Measurements from ENCODE around the gene NIM1K.

NIM1K gene

DNA sequence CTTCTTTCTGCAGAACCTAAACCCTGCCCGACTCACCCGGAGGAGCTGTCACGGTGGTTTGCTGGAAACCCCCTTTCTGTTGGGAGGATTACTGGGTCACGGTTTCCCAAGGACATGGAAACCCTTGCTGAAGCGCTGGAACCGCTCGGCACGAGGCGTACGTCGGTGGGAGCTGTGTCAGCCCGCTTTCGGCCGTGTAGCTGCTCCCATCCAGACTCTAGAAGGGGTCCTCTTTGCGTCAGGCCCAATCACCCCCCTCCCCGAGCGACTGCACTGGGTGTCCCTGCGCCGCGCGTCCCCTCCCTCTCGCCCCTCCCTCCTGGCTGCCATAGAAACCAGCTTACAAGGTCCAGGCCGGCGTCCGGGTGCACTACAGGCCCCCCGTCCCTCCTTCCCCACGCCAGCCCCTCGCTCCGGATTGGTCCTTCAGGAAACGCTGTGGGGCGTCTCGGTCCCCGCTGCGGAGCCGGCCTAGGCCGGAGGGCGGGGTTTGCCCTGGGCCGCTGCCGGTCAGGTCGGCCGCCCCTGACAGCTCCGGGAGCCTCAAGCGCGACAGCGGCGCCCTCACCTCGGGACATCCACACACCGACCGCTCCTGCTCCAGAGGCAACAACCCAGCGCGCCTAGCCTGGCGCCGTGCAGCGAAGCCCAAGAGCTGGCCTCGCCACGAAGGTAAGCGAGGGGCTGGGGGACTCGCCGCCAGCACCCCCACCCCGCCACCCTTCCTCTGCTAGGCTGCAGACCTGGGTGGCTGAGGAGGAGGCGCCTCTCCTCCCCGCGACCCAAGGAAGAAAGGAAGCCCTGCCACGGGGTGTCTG, at the start of gene NIM1K:
Gene NIM1K (plus strand): TSS at position 486 of the 818 bp plus-strand sequence. CDS start 53,551 bp downstream, outside the sequence.
- TF ChIP-seq, protein P1, sequence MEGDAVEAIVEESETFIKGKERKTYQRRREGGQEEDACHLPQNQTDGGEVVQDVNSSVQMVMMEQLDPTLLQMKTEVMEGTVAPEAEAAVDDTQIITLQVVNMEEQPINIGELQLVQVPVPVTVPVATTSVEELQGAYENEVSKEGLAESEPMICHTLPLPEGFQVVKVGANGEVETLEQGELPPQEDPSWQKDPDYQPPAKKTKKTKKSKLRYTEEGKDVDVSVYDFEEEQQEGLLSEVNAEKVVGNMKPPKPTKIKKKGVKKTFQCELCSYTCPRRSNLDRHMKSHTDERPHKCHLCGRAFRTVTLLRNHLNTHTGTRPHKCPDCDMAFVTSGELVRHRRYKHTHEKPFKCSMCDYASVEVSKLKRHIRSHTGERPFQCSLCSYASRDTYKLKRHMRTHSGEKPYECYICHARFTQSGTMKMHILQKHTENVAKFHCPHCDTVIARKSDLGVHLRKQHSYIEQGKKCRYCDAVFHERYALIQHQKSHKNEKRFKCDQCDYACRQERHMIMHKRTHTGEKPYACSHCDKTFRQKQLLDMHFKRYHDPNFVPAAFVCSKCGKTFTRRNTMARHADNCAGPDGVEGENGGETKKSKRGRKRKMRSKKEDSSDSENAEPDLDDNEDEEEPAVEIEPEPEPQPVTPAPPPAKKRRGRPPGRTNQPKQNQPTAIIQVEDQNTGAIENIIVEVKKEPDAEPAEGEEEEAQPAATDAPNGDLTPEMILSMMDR (IDR thresholded peaks at IDR 0.05; ENCODE audit: borderline replicate concordance, insufficient read depth, low read depth, low read length): no peak
- H3K4me3 ChIP-seq (ENCODE audit: low read depth, low read length): peak within 1 kb of the TSS; percentile 54

DNA sequence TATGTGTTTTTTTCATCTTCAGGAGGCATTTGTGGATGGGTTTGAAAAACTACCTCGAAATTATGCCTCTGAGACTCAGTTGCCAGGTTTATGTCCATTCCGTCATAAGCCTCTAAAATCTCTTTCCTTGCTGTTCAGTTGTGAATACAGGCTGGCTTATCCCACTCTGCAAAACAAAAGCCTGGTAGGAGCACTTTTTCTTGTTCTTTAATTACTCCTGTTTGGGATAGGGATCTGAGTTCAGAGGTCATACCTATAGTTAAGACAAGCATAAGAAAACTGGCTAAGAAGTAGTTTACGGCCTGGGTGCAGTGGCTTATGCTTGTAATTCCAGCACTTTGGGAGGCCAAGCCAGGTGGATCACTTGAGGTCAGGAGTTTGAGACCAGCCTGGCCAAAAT, 47.0 kb upstream of the NIM1K start:
- TF ChIP-seq, protein P1 (IDR thresholded peaks at IDR 0.05; ENCODE audit: borderline replicate concordance, insufficient read depth, low read depth, low read length): no peak
- no peak overlapping the region for H3K4me3 ChIP-seq (ENCODE audit: low read depth, low read length)

DNA sequence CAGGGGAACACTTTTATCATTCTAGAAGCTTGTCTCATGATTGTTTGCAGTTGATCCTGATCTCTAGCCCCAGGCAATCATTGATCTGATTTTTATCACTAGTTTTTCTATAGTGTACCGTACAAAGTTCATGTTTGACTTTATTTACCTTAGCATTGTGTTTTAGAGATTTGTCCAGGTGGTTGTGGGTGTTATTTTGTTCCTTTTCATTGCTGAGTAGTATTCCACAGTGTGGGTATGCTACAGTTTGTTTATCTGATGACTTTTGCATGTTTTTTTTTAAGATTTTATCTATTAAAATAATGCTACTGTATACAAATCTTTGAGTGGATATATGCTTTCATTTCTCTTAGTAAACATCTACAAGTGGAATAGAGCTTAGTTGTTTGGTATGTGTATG, 45.1 kb upstream of the NIM1K start:
- H3K4me3 ChIP-seq (ENCODE audit: low read depth, low read length): no peak overlapping the region
- TF ChIP-seq, protein P1 (IDR thresholded peaks at IDR 0.05; ENCODE audit: borderline replicate concordance, insufficient read depth, low read depth, low read length): no peak

DNA sequence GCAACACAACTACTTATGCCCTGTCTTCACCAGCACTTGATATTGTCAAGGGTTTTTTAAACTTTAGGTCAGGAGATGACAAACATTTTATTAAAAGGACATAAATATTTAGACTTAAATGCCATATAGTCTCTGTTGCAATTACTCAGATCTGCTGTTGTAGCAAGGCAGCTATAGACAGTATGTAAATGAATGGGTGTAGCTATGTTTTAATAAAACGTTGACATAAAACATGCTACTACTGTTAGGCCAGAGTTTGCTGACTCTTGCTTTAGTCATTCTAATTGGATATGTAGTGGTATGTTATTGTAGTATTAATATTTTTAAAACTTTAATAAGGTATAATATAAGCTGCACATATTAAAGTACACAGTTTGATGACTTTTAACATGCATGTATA, 43.6 kb upstream of the NIM1K start:
- H3K4me3 ChIP-seq (ENCODE audit: low read depth, low read length): no peak overlapping the region
- TF ChIP-seq, protein P1 (IDR thresholded peaks at IDR 0.05; ENCODE audit: borderline replicate concordance, insufficient read depth, low read depth, low read length): no peak

DNA sequence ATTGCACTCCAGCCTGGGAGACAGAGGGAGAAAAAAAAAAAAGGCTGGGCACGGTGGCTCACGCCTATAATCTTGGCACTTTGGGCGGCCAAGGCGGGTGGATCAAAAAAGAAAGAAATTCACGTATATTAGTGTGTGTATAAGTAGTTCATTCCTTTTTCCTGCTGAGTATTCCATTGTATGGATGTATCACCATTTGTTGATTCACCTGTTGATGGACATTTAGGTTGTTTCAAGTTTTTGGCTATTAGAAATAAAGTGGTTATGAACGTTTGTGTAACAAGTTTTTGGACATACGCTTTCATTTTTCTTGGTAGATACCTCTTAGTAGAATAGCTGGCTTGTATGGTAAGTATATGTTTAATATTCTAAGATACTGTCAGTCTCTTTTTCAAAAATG, 42.8 kb upstream of the NIM1K start:
- no peak overlapping the region for H3K4me3 ChIP-seq (ENCODE audit: low read depth, low read length)
- TF ChIP-seq, protein P1 (IDR thresholded peaks at IDR 0.05; ENCODE audit: borderline replicate concordance, insufficient read depth, low read depth, low read length): no peak

DNA sequence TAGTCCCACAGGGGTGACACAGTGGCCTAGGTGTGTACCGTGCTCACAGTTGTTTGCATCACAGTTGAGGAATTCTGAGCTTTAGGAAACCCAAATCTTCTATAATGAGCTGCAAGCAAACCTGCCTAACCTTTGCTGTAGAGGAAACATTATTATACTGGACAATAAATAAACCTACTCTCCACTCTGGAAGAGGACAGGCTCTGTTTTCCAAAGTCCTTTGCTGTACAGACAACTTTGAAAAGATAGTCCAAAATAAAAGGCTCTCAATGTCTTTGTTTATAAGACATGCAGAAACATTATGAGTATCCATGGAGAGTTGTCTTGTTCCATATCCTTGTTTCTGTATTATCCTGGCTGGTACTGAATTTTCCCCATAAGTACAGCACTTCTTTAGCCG, 42.0 kb upstream of the NIM1K start:
- H3K4me3 ChIP-seq (ENCODE audit: low read depth, low read length): no peak overlapping the region
- TF ChIP-seq, protein P1 (IDR thresholded peaks at IDR 0.05; ENCODE audit: borderline replicate concordance, insufficient read depth, low read depth, low read length): no peak

DNA sequence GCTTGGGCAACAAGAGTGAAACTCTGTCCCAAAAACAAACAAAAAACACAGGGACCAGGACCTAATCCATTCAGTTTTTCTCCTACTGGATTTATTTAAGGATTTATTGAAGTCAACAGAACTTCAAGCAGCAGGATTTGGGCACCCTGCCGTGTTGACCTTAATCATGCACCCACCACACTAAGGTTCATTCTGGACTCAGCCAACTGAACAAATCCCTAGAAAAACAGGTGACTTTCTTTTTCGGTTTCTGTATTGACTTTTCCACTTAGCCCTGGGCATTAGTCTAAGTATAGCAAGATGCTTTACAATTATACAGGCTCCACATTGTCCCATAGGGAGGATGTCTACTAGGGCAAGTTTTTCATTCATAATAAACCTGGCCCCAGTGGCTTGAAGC, 41.3 kb upstream of the NIM1K start:
- TF ChIP-seq, protein P1 (IDR thresholded peaks at IDR 0.05; ENCODE audit: borderline replicate concordance, insufficient read depth, low read depth, low read length): no peak

More for the DNA sequence above, 41.3 kb upstream of the NIM1K start:
- H3K4me3 ChIP-seq (ENCODE audit: low read depth, low read length): no peak overlapping the region

All from GM12875 (cell line).